ENCODE results near the gene TRAF7.

DNA sequence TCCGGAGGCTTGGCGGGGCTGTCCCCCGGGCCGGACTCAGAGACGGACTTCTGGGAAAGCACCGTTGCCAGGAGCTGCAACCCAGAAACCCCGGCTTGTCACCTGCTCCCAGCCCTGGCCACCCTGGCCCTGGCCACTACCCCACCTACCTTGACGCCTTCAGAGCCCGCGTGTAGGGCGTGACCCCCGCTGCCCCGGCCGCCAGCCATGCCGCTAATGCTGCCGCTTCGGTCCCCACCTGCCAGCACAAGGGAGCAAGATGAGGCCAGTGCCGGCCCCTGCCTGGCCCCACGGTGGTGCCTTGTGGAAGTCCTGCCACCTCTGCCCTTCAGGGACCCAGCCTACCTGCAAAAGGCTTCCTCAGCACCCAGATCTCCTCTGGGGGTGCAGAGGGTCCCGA, 29.4 kb downstream of the TRAF7 start:
- TF ChIP-seq, protein P1, sequence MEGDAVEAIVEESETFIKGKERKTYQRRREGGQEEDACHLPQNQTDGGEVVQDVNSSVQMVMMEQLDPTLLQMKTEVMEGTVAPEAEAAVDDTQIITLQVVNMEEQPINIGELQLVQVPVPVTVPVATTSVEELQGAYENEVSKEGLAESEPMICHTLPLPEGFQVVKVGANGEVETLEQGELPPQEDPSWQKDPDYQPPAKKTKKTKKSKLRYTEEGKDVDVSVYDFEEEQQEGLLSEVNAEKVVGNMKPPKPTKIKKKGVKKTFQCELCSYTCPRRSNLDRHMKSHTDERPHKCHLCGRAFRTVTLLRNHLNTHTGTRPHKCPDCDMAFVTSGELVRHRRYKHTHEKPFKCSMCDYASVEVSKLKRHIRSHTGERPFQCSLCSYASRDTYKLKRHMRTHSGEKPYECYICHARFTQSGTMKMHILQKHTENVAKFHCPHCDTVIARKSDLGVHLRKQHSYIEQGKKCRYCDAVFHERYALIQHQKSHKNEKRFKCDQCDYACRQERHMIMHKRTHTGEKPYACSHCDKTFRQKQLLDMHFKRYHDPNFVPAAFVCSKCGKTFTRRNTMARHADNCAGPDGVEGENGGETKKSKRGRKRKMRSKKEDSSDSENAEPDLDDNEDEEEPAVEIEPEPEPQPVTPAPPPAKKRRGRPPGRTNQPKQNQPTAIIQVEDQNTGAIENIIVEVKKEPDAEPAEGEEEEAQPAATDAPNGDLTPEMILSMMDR (IDR thresholded peaks at IDR 0.05): no peak
- TF ChIP-seq POLR2A (IDR thresholded peaks at IDR 0.05): no peak
